Activated T-cell treated with anti-CD3 and anti-CD28 coated beads for 24 hours (primary cell): ENCODE measurements around the gene ZNF726.
"Not testable (repeated sequence)": the region's sequence is repeated elsewhere in the genome, so short reads cannot be mapped to it uniquely, and the experiment has no call there.

Experiments
- DNase-seq: peaks from one replicate; pipeline ENCODE4 v3.0.0-alpha.2; 2020; ENCODE audit warnings: low read depth

Gene ZNF726

GRCh38 chr19:23914402-23915286, at the start of gene ZNF726:
TSS of gene ZNF726 (plus strand) at chr19:23914886. CDS start at chr19:23914995, 109 bp downstream.
- peak; percentile 82 for DNase-seq

DNA sequence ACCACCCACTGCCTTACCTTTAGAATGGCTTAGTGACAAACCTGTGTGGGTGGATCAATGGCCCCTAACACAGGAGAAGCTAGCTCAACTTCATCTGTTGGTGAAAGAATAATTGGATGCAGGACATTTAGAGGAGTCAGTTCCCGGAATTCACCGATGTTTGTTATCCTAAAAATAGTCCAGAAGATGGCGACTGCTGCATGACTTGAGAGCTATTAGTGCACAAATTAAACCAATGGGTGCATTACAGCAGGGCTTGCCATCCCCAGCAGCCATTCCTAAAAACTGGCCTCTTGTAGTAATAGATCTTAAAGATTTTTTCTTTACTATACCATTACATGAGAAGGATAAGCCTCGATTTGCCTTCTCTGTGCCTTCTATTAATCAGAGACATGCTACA, 46.8 kb upstream of the ZNF726 start:
- DNase-seq, result no peak

DNA sequence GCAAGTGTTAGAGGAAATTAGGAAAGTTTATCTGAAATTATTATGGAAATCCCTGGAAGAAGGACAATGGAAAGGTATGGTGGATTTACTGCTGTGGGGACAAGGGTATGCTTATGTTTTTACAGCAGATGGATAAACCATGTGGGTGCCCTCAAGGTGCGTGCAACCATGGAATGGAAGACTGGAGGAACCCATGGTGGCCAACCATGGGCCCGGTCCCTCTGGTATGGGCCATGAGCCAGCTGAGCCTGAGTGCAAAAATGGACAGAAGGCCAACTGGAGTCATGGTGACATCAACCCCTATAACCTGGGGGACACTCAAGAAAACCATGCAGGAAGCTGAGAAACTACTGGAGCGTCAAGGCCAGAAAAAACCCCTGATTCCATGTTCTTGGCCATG, 46.1 kb upstream of the ZNF726 start:
- no peak for DNase-seq

DNA sequence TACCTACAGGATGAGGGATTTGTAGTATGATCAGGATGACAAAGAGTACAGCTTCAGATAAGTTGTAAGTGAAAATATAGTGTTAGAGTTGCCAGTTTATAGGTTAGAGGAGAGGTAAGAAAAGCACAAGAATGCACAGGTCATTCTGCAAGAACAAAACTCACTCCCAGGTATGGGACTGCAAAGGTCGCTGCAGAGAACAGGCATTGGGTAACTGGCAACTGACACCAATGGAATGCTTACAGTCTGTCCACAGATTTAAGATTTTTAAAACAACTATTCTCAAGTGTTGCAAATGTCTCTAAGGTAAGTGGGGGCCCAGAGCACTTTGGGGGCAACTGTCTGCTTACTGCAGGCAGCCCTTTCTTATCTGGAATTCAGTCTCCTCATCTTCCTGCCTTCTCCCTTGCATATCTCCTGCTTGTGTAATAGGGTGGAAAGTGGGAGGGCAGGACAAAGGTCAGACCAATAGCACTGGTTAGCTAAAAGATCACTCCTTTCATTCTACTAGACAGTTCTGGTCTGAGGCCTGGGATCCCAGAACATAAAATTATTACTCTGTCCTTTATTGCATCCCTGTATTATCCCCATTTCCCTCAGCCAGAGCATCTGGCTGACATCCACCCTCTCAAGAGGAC, 42.3 kb upstream of the ZNF726 start:
- DNase-seq, result no peak

DNA sequence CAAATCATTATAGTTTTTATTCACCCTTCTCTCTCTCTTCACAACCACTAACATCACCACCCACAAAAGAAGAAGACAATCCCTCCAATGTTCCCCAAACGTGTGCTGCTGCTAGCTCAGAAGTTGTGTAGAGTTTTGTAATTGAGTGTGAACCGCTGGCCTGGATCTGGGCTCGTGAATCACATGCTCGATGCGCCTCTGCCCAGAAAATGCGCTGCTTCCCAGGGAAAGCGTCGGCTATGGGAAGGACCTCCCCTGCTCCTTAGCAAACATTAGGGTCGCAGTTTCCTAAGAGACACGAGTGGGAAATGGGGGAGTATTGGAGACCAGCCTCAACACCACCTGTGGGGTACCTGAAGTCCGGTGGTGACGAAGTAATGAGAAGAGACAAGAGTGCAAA, 38.4 kb upstream of the ZNF726 start:
- no peak for DNase-seq

DNA sequence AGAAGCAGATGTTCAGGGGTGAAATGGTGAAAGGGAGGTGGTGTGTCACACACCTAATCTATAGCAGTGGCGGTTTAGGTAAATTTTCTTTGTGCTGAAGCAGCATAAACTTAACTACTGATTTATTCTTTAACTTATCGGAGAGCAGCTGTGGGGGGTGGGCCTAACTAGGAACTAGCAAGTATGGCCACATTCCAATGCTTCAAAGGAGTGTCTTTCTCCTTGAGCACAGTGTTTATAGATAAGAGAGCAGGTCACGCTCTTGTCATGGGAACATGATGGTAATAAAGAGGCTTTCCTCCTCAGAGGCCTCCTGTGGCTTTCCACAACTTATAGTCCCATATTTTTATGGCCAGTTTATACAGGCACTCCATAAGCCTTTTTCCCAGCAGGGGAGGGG, 37.9 kb upstream of the ZNF726 start:
- not testable (repeated sequence) for DNase-seq

DNA sequence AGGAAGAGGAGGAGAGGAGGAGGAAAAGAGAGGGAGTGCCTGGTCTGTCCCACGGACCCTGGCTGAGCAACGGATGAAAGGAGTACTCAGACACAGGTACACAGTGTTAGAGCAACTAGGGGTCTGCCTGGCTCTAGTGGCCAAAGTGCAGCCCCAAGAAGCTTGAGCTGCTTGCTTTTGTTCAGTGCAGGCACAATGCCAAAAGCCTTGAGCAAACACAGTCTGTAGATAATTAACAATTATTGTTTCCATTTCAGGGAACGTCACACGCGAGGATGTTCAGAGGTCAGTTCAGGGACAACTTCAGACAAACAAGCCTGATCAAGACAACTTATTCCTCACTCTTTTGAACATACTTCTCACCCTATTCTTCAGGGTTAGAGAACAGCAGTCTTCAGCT, 32.2 kb upstream of the ZNF726 start:
- no peak for DNase-seq

DNA sequence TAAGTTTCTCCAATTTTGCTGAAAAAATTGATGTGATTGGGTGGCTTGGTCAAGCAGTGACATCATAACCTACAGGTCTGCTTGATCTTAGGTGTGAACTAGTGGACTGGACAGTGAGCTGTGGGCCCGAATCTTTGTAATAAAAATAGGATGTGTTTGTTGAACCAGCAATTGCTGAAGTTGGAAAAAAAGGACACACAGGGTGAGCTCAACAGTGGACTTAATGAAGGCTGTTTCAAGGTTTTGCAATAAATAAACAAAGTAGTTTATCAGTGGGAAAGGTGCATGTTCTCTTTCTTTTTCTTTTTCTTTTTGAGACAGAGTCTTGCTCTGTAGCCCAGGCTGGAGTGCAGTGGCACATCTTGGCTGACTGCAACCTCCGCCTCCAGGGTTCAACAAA, 30.3 kb upstream of the ZNF726 start:
- no peak for DNase-seq

DNA sequence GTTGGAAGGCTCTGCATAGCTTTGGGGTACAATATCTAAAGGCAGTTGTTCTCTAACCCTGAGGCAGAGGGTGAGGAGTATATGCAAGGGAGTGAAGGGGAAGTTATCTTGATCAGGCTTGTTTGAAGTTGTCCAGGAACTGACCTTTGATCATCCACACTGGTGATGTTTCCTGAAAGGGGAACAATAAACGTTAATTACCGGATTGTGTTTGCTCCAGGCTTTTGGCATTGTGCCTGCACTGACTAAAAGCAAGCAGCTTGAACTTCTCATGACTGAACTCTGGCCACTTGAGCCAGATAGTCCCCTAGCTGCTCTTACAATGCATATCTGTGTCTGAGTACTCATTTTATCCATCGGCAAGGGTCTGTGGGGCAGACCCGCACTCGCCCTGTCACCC, 27.0 kb upstream of the ZNF726 start:
- no peak for DNase-seq

DNA sequence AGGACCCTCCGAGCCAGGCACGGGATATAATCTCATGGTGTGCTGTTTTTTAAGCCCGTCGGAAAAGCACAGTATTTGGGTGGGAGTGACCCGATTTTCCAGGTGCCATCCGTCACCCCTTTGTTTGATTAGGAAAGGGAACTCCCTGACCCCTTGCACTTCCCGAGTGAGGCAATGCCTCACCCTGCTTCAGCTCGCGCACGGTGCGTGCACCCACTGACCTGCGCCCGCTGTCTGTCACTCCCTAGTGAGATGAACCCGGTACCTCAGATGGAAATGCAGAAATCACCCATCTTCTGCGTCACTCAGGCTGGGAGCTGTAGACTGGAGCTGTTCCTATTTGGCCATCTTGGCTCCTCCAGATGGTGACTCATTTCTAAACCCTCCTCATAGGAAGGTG, 18.6 kb upstream of the ZNF726 start:
- DNase-seq, result not testable (repeated sequence)

GRCh38 chr19:23896912-23897311, 17.8 kb upstream of the ZNF726 start:
- no peak for DNase-seq

DNA sequence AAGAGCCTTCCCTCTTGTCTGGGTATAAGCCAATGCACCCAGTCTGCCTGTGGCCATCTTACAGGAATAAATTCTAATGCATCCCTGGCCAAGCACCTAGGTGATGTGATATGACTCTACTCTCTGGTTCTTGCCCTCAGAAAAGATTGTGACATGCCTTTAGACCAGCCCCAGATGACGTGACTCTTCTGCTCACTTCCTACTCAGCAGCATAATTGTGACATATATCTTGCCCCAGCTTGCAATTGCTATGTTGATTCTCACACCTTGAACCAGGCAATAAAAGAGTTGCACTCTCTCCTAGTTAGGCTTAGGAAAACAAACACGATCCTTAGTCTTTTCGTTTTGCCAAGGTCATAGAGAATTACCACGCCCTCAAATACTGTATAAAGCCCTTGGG, 13.3 kb upstream of the ZNF726 start:
- no peak for DNase-seq

GRCh38 chr19:23904406-23904805, 10.3 kb upstream of the ZNF726 start:
- no peak for DNase-seq

- no peak for DNase-seq
These were observed 8.9 kb upstream of the ZNF726 start for GRCh38 chr19:23905771-23906170.

DNA sequence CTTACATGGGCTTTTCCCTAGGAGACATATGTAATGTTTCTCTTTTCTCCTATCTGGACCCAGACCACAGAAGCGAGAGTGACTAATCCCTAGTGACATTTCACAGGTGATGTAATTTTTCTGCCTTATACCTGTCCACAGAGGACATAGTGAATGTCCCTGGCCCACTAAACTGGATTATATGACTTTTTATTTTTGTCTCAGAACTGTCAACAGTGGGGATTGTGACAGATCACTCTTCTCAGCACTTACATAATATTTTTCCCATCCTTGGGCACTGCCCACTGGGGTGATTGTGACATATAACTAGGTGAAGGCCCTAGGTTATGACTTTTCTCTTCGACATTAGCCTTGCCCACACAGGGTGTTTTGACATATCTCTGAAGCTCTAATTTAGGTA, 7.9 kb upstream of the ZNF726 start:
- DNase-seq, result no peak

- DNase-seq, result no peak
These were observed 6.5 kb upstream of the ZNF726 start for GRCh38 chr19:23908165-23908564.

DNA sequence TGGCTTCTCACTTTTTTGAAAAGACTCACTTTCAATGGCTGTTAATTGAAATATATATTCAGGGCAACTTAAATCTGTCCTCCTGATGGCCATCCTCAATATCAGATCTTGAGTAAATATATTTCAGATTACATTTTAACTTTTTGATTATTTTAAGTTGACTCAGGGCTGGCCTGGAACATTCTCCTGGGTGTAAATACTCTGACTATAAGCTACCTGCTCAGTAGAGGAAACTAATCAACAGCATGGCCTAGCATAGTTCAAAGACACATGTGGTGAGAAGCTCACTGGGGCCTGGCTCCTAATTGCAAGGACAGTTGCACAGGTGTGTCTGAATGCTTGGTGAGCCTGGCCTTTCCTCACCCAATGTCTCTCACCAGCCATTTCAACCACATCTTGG, 5.5 kb upstream of the ZNF726 start:
- no peak for DNase-seq

GRCh38 chr19:23913931-23914330, 755 bp upstream of the ZNF726 start:
- DNase-seq, result no peak

GRCh38 chr19:23916991-23917390, 2.3 kb downstream of the ZNF726 start:
- no peak for DNase-seq

DNA sequence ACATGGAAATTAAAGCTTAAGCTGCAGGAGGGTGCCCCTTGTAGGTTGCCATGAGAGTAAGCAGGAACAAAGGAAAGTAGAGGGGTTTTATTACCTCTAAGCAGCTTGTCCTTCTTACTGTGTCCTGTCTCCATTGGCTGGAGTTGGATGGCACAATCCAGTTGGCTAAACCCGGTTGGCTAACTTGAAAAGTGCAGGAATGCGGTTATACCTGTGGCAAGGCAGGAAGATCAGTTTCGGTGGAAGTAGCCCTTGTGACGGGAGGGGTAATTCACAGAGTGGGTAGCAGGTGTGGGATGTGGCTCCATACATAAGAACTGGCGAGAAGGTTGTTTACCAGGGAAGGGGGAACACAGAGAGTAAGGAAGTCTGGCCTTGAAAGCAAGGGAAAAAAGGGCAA, 3.2 kb downstream of the ZNF726 start:
- DNase-seq, result no peak

DNA sequence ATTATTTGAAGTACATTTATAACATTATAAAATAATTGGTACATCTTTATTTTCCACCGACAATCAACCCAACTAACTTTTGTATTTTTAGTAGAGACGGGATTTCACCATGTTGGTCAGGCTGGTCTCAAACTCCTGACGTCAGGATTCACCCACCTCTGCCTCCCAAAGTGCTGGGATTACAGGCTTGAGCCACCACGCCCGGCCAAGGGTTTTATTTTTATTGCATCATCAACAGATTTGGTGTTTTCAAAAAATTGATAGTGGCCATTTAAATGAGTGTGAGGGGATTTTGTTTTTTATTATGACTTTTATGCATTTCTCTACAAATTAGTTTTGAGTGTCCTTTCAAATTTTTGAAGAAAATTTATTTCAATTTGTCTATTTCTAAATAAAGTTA, 10.6 kb downstream of the ZNF726 start:
- DNase-seq, result no peak

- DNase-seq, result no peak
These were observed 18.2 kb downstream of the ZNF726 start for GRCh38 chr19:23932878-23933277.

DNA sequence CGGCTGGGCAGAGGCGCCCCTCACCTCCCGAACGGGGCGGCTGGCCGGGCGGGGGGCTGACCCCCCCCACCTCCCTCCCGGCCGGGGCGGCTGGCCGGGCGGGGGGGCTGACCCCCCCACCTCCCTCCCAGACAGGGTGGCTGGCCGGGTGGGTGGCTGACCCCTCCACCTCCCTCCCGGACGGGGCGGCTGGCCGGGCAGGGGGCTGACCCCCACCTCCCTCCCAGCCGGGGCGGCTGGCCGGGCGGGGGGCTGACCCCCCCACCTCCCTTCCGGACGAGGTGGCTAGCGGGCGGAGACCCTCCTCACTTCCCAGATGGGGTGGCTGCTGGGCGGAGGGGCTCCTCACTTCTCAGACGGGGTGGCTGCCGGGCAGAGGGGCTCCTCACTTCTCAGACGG, 22.3 kb downstream of the ZNF726 start:
- DNase-seq, result not testable (repeated sequence)

DNA sequence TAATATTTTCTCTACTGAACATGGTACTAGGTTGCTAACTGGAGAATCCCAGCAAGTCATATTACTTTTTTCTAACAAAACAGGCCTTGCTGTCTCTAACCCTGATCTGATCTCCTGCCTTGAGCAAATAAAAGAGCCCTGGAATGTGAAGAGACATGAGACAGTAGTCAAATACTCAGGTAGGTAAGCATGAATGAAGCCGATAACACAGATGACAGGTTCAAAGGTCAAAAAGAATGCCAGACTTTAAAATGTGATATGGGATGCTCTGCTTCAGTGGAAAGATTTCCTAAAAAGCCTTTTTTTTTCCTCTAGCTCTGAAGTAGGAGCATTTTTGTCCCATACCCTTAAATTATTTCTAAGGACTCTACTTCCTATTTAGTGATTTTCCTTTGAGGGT, 28.7 kb downstream of the ZNF726 start:
- no peak for DNase-seq
